Naive thymus-derived CD4-positive, alpha-beta T cell (primary cell): ENCODE measurements around the gene TIMM22. TPM values are rescaled to one million over a fixed set of nuclear protein-coding genes. Genes with fewer than 3 reads are reported as not detected.
"Not testable (repeated sequence)": the region's sequence is repeated elsewhere in the genome, so short reads cannot be mapped to it uniquely, and the experiment has no call there.

Experiments used
- ATAC-seq: fragments of 150-1000 bp; cut with Tn5 transposase; 2 replicates; pipeline ENCODE4 v1.10.0; 2021; ENCODE audit warnings: mild to moderate bottlenecking, moderate library complexity
- CTCF ChIA-PET: fragments of 350-600 bp; sonication (Branson Sonifier 250); formaldehyde crosslinking; loops from one replicate; lab custom pipeline; 2021; ENCODE audit warnings: antibody characterized with exemption; lab: Charles Lee
- POLR2A ChIA-PET: fragments of 350-600 bp; sonication (Branson Sonifier 250); formaldehyde crosslinking; loops from one replicate; lab custom pipeline; 2021; ENCODE audit warnings: antibody characterized with exemption, inconsistent platforms; lab: Charles Lee
- DNase-seq, 9 donors: peaks; one replicate each; pipeline versions ENCODE4 v3.0.0 to v3.0.0-alpha.2; 2020 to 2022; ENCODE audit warnings: mixed read lengths in 1 of 9
- H3K27ac ChIP-seq: one replicate; pipeline ENCODE4 v1.7.0; 2013; ENCODE audit warnings: mild to moderate bottlenecking, low read depth, low read length, moderate library complexity
- H3K27me3 ChIP-seq, 2 donors: one replicate each; pipeline ENCODE4 v1.7.0; 2013; ENCODE audit warnings: low read length in 2 of 2, mild to moderate bottlenecking in 2 of 2, moderate library complexity in 2 of 2; ENCODE audit not compliant: control insufficient read depth in 2 of 2, insufficient read depth in 2 of 2
- H3K36me3 ChIP-seq, 3 experiments: 1 replicate in 2 of 3; 2 replicates in 1 of 3; pipeline ENCODE4 v1.7.0; 2013; ENCODE audit warnings: low read length in 3 of 3, mild to moderate bottlenecking in 3 of 3, moderate library complexity in 1 of 3; ENCODE audit not compliant: insufficient read depth in 3 of 3, control insufficient read depth in 2 of 3
- H3K4me1 ChIP-seq, 2 donors: one replicate each; pipeline ENCODE4 v1.7.0; 2013; ENCODE audit warnings: low read length in 2 of 2, mild to moderate bottlenecking in 2 of 2, moderate library complexity in 1 of 2; ENCODE audit not compliant: control insufficient read depth in 2 of 2, insufficient read depth in 2 of 2
- H3K4me3 ChIP-seq: 2 replicates; pipeline ENCODE4 v1.7.0; 2013; ENCODE audit warnings: mild to moderate bottlenecking, low read length
- H3K9me3 ChIP-seq, 3 experiments: 1 replicate in 2 of 3; 2 replicates in 1 of 3; pipeline ENCODE4 v1.7.0; 2013; ENCODE audit warnings: low read length in 3 of 3; ENCODE audit not compliant: control insufficient read depth in 2 of 3
- H3K27ac Mint-ChIP-seq, 9 donors: one replicate each; pipeline ENCODE4 v1.8.0; 2020 to 2022; ENCODE audit warnings: mixed read lengths in 9 of 9, mild to moderate bottlenecking in 8 of 9, moderate library complexity in 5 of 9, inconsistent platforms in 2 of 9
- H3K27me3 Mint-ChIP-seq, 5 donors: one replicate each; pipeline ENCODE4 v1.8.0; 2021 to 2022; ENCODE audit warnings: mixed read lengths in 5 of 5, mild to moderate bottlenecking in 1 of 5
- H3K36me3 Mint-ChIP-seq, 5 donors: one replicate each; pipeline ENCODE4 v1.8.0; 2020 to 2022; ENCODE audit warnings: mixed read lengths in 5 of 5, mild to moderate bottlenecking in 3 of 5, inconsistent platforms in 1 of 5
- H3K4me1 Mint-ChIP-seq, 7 donors: one replicate each; pipeline ENCODE4 v1.8.0; 2020 to 2022; ENCODE audit warnings: mixed read lengths in 7 of 7, mild to moderate bottlenecking in 3 of 7, inconsistent platforms in 1 of 7
- H3K4me3 Mint-ChIP-seq, 10 donors: one replicate each; pipeline ENCODE4 v1.8.0; 2020 to 2022; ENCODE audit warnings: mild to moderate bottlenecking in 10 of 10, mixed read lengths in 10 of 10, moderate library complexity in 6 of 10, inconsistent platforms in 2 of 10
- H3K9me3 Mint-ChIP-seq, 11 donors: one replicate each; pipeline ENCODE4 v1.8.0; 2020 to 2022; ENCODE audit warnings: mixed read lengths in 11 of 11, mild to moderate bottlenecking in 4 of 11, inconsistent platforms in 1 of 11, moderate library complexity in 1 of 11
- intact Hi-C, 2 donors: fragments of 100-400 bp; cut with micrococcal nuclease; formaldehyde crosslinking; loops; one replicate each; pipeline ENCODE4 v1.15.1; 2023
- polyA plus RNA-seq, 2 donors: library from polyadenylated mRNA; unstranded; fragments of 300-500 nt; fragmentation: Illumina TruSeq; gene quantifications; one replicate each; pipeline ENCODE4 v1.2.3, GENCODE V29; 2021
- total RNA-seq, 6 experiments: library from RNA in 5 of 6; stranded (reverse) in 5 of 6; gene quantifications; 1 replicate in 5 of 6; 2 replicates in 1 of 6; pipeline ENCODE4 v1.2.3 and lab custom pipeline; 2021 to 2026

TIMM22 gene
- total and polyA plus RNA-seq, 7 experiments from 2014 or later, result 8.3 to 27.9 (median 13.0) TPM

DNA sequence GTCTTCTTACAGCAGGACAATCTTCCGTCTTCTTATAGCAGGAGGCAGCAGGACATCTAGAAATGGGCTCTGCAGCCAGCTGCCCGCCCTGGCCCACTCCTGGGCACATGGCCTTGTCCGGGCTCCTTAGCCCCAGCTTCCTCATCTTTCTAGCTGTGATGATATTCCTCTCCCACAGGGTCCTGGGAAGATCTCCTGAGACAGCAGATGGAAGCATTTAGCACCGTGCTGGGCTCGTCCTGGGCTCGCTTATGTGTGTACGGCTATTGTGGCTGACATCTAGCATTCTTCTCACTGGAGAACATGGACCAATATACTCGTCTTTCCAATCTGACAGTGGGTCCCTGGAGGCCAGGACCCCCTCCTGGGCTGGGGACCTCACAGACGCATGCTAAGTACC is 48.5 kb downstream of the TIMM22 start:
- Mint-ChIP-seq H3K27ac (peak overlapping the region in 1 of 9 donors; percentile 1), H3K27me3 (no peaks in the 10 kb centered on the region), H3K36me3 (peaks cover 5 to 22% (median 10%) of the 10 kb centered on the region in 5 donors), H3K4me1 (peaks cover 0 to 13% (median 8%) of the 10 kb centered on the region in 7 donors), H3K9me3 (no peaks in the 10 kb centered on the region), H3K4me3 (no peak overlapping the region)
- Histone ChIP-seq H3K9me3 (no peaks in the 10 kb centered on the region), H3K4me1 (no peaks in the 10 kb centered on the region), H3K27me3 (no peaks in the 10 kb centered on the region), H3K36me3 (peaks cover 0 to 50% (median 0%) of the 10 kb centered on the region in 3 experiments), H3K27ac (no peak overlapping the region), H3K4me3 (no peak overlapping the region)
- no peak for ATAC-seq
- DNase-seq, result no peak
- intact Hi-C loops, result no loop called here
- POLR2A ChIA-PET, result no interaction called here
- CTCF ChIA-PET, result no interaction called here

DNA sequence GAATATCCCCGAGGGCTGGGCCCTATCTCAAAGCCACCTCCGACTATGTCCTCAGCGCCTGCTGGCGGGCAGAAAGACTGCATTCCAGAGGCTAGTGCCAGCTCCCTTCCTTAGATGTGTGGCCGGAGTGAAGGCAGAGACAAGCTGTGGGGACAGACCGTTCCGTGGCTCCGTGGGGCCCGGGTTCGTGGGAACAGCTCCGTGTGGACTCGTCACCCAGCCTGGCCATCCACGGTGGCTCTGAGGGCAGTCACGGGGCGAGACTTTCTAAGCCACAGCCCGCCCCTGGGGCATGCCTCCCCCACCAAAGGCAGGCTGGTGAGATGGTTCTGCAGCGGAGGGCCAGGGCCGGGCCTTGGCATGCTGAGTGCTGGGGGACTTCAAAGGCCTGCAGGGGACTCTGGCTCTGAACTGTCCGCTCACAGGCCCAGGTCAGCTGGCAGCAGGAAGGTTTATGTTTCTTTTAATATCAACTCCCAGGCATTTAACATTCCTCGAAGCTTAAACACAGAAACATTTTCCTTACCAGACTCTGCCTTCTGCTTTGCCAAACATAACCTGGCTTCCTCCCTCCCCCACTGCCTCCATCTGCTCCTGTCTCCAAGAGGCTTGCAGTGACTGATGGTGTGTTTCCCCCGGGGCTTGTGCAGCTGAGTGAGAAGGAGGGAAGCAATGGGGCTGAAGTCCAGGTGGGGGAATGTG is 50.4 kb downstream of the TIMM22 start:
- POLR2A ChIA-PET, result no interaction called here
- H3K4me1 ChIP-seq, result no peaks in the 10 kb centered on the region
- H3K27me3 ChIP-seq, result no peaks in the 10 kb centered on the region
- CTCF ChIA-PET, result no interaction called here
- no peaks in the 10 kb centered on the region for H3K9me3 Mint-ChIP-seq
- DNase-seq (no peak), ATAC-seq (no peak)
- H3K4me1 Mint-ChIP-seq, result peaks cover 0 to 9% (median 4%) of the 10 kb centered on the region in 7 donors
- H3K36me3 Mint-ChIP-seq, result peaks cover 3 to 22% (median 5%) of the 10 kb centered on the region in 5 donors
- no peak overlapping the region for H3K4me3 ChIP-seq
- intact Hi-C loops, result no loop called here
- H3K27ac Mint-ChIP-seq, result no peak overlapping the region
- H3K4me3 Mint-ChIP-seq, result no peak overlapping the region
- H3K36me3 ChIP-seq, result peaks cover 0 to 52% (median 0%) of the 10 kb centered on the region in 3 experiments
- no peak overlapping the region for H3K27ac ChIP-seq
- H3K27me3 Mint-ChIP-seq, result no peaks in the 10 kb centered on the region
- H3K9me3 ChIP-seq, result no peaks in the 10 kb centered on the region

DNA sequence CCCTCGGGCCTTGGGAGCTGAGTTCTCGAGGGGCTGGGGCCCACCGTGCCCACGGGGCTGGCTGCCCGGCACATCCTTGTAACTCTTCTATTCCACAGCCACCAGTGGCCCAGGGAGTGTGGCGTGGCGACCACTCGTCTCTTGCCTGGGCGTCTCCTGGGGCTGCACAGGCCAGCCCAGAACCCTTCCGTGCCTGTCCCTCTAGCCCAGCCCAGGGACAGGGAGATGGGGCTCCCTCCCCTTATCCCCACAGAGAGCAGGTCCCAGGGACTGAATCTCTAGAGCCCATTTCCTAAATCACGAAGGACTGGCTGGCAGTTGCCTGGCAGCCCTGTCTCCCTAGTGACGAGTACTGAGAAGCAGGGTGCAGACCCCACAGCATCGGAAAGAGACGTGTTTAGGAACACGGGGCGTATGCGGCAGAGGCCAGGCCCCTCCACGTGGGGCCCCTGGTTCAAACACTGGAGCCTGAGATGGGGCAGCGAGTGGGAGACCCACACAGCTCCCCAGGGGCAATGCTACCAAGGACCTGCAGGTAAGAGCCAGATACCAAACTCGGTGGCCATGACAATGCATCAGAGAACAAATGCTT is 51.0 kb downstream of the TIMM22 start:
- Histone ChIP-seq H3K4me3 (no peak overlapping the region), H3K4me1 (no peaks in the 10 kb centered on the region), H3K9me3 (no peaks in the 10 kb centered on the region), H3K27ac (no peak overlapping the region), H3K27me3 (no peaks in the 10 kb centered on the region), H3K36me3 (peaks cover 0 to 46% (median 0%) of the 10 kb centered on the region in 3 experiments)
- intact Hi-C loops, result no loop called here
- POLR2A ChIA-PET, result no interaction called here
- ATAC-seq (no peak), DNase-seq (no peak)
- Mint-ChIP-seq H3K36me3 (peaks cover 0 to 16% (median under 1%) of the 10 kb centered on the region in 5 donors), H3K9me3 (no peaks in the 10 kb centered on the region), H3K27ac (no peak overlapping the region), H3K27me3 (no peaks in the 10 kb centered on the region), H3K4me3 (no peak overlapping the region), H3K4me1 (peaks cover 0 to 6% (median 4%) of the 10 kb centered on the region in 7 donors)
- CTCF ChIA-PET, result no interaction called here

DNA sequence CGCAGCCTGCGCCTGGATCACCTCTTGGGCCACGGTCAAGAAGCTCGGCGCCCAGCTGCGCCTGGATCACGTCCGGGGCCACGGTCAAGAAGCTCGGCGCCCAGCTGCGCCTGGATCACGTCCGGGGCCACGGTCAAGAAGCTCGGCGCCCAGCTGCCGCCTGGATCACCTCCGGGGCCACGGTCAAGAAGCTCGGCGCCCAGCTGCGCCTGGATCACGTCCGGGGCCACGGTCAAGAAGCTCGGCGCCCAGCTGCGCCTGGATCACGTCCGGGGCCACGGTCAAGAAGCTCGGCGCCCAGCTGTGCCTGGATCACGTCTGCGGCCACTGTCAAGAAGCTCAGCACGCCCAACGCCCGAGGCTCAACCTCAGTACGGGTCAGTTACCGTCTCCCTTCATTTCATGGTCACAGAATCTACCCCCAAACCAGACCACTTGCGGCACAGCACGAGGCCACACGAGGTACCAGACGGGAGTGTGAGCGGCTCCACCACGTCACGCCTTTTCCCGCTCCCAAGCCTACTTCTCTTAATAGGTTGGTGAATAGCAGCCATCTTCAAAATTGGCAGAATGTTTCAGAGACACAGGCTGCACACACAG is 51.7 kb downstream of the TIMM22 start:
- peaks cover 0 to 51% (median 1%) of the 10 kb centered on the region in 3 experiments for H3K36me3 ChIP-seq
- H3K27me3 Mint-ChIP-seq, H3K9me3 Mint-ChIP-seq, CTCF ChIA-PET, H3K4me3 ChIP-seq, H3K9me3 ChIP-seq, ATAC-seq, H3K27ac ChIP-seq, H3K4me1 Mint-ChIP-seq, POLR2A ChIA-PET, H3K4me3 Mint-ChIP-seq, DNase-seq, H3K4me1 ChIP-seq, H3K27me3 ChIP-seq, intact Hi-C loops: not testable (repeated sequence)
- peaks cover 0 to 19% (median 0%) of the 10 kb centered on the region in 5 donors for H3K36me3 Mint-ChIP-seq
- peak overlapping the region in 1 of 9 donors; percentile 17 for H3K27ac Mint-ChIP-seq

DNA sequence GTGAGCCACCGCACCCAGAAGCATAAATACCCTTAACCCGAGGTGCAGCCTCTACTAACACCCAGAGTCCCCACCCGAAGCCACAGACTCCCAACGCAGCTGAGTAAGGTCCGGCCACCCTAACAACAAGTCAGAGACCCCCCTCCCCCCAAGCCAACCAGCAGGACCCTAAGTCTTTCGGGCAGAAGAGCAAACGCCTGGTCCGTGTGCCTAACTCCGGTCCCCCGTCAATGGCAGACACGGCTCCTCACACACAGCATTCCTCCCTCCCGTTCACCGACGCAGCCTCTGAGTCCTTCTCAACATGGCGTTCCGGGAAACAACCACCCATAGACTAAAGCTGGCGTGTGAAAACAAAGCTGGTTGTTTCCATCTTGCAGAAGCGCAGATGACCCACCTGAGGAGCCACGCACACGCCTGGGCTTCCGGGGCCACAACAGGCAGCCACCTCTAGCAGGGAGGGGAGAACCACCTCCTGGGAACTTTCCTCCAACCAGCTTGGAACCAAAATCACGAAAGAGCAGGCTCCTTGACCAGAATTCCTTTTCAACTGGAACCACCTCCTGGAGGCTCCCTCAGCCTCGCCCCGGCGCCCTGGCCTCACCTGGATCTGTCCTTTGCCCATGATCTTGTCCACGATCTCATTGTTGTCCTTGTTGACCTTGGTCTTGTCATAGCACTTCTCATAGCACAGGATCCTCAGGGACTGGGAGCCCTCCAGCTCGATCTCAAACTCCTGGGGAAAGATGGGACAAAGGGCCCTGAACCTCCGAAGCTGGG is 52.7 kb downstream of the TIMM22 start:
- Histone ChIP-seq H3K4me3 (no peak overlapping the region), H3K9me3 (no peaks in the 10 kb centered on the region), H3K27ac (no peak overlapping the region), H3K36me3 (peaks cover 0 to 58% (median 7%) of the 10 kb centered on the region in 3 experiments), H3K27me3 (no peaks in the 10 kb centered on the region), H3K4me1 (no peaks in the 10 kb centered on the region)
- H3K4me3 Mint-ChIP-seq, result no peak overlapping the region
- no peak for DNase-seq
- H3K27ac Mint-ChIP-seq, result peak overlapping the region in 1 of 9 donors; percentile 25
- H3K4me1 Mint-ChIP-seq, result peaks cover 0 to 4% (median 2%) of the 10 kb centered on the region in 7 donors
- no peaks in the 10 kb centered on the region for H3K9me3 Mint-ChIP-seq
- peaks cover 0 to 19% (median 0%) of the 10 kb centered on the region in 5 donors for H3K36me3 Mint-ChIP-seq
- H3K27me3 Mint-ChIP-seq, result no peaks in the 10 kb centered on the region
- POLR2A ChIA-PET, result no interaction called here
- no peak for ATAC-seq
- intact Hi-C loops, result loop anchor here in 1 of 2 donors (10.0 kb wide), 1 partner anchor 55 kb away; no protein-coding TSS in a partner anchor
- CTCF ChIA-PET, result no interaction called here

DNA sequence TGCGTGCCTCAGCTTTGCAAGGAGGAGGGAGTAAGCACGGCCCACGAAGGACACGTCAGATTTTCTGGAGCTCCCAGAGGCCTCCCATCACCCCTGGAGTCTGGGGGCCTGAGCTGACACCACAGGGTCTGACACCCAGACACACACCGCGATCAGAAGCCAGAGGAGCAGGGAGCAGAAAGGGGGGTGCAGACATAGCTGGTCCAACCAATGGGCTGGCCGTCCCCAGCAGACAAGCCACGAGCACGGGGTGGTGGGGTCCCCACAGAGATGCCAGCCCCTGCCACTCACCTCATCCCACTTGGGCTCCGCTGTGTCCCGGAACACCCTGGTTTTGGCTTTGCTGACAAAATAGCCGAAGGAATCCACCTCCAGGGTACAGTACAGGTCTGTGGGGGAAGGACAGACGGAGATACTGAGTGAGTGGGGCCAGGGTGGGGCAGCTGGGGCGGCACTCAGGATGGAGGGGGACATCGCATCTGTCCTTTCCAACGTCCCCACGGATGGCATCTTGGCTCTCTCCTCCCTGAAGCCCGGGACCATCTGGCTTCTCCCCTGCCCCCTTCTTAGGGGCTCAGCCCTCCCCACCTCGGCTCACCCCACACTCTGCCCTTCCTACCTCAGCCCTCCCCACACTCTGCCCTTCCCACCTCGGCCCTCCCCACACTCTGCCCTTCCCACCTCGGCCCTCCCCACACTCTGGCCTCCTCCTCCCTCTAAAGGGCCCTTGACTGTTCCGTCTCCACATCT is 53.5 kb downstream of the TIMM22 start:
- no peak for ATAC-seq
- H3K27ac Mint-ChIP-seq, result no peak overlapping the region
- H3K27me3 ChIP-seq, result no peaks in the 10 kb centered on the region
- DNase-seq, result no peak
- H3K4me1 ChIP-seq, result no peaks in the 10 kb centered on the region
- no peaks in the 10 kb centered on the region for H3K27me3 Mint-ChIP-seq
- no peak overlapping the region for H3K4me3 Mint-ChIP-seq
- no peaks in the 10 kb centered on the region for H3K9me3 Mint-ChIP-seq
- peaks cover 0 to 2% (median 0%) of the 10 kb centered on the region in 7 donors for H3K4me1 Mint-ChIP-seq
- POLR2A ChIA-PET, result no interaction called here
- peaks cover 0 to 62% (median 7%) of the 10 kb centered on the region in 3 experiments for H3K36me3 ChIP-seq
- H3K27ac ChIP-seq, result no peak overlapping the region
- intact Hi-C loops, result loop anchor here in 1 of 2 donors (10.0 kb wide), 1 partner anchor 54 kb away; no protein-coding TSS in a partner anchor
- no peak overlapping the region for H3K4me3 ChIP-seq
- H3K36me3 Mint-ChIP-seq, result peaks cover 0 to 16% (median 0%) of the 10 kb centered on the region in 5 donors
- no peaks in the 10 kb centered on the region for H3K9me3 ChIP-seq
- CTCF ChIA-PET, result no interaction called here
